ENCODE data around the gene SLIT3.

SLIT3 gene

DNA sequence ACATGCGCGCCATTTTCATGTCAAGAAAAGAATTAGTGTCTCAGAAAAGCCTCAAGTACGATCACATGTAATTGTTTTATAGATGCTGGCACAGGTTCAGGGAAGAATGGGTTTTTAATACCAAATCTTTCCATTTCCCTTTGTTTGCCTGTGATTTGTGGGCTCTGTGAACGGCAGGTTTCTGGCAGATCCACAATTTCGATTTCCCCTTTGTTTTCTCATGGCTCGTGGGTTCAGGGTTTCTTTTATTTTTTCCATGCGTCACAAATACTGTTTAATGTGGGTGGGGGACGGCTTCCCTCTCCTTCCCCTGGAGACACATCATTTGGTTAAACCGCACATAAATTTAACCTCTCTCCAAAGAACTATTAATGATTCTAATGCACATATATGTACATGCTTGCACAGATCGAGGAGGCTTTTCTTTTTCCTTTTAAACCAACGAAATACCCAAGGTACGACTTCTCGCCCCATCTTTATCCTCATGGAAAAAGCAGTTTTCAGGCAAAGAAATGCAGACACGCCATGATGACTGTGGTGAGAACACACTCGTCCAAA is 195.9 kb downstream of the SLIT3 start:
- H3K79me2 ChIP-seq (ENCODE audit: insufficient read depth, low read length), result no peaks in the 10 kb centered on the region
- no peak overlapping the region for H3K4me3 ChIP-seq (ENCODE audit: insufficient read depth, low read length, poor library complexity, severe bottlenecking)
- H3K4me2 ChIP-seq (ENCODE audit: low read depth, low read length, poor library complexity, severe bottlenecking), result no peak overlapping the region
- H3F3A ChIP-seq (ENCODE audit: insufficient read depth), result no peaks in the 10 kb centered on the region
- H4K20me1 ChIP-seq (ENCODE audit: low read depth, low read length), result no peaks in the 10 kb centered on the region
- TF ChIP-seq CTCF (IDR thresholded peaks at IDR 0.05; ENCODE audit: insufficient read depth, low read length, poor library complexity, severe bottlenecking) (no peak), EZH2phosphoT487 (conservative IDR thresholded peaks at IDR 0.05; ENCODE audit: low read length) (no peak)
- no peak overlapping the region for H2AFZ ChIP-seq (ENCODE audit: low read depth, low read length, severe bottlenecking)
- no peaks in the 10 kb centered on the region for H3K36me3 ChIP-seq (ENCODE audit: low read length)
- no peak overlapping the region for H3K27ac ChIP-seq (ENCODE audit: low read depth, low read length)
- H3K9me3 ChIP-seq (ENCODE audit: insufficient read depth, low read length), result no peaks in the 10 kb centered on the region
- no peak overlapping the region for H3K9ac ChIP-seq (ENCODE audit: low read length)
- no peaks in the 10 kb centered on the region for H3K27me3 ChIP-seq (ENCODE audit: low read length)
- H3K9me2 ChIP-seq (replicated peaks; ENCODE audit: insufficient read depth, low read length), result no peaks in the 10 kb centered on the region; the same call in 1 of the 2 replicates

DNA sequence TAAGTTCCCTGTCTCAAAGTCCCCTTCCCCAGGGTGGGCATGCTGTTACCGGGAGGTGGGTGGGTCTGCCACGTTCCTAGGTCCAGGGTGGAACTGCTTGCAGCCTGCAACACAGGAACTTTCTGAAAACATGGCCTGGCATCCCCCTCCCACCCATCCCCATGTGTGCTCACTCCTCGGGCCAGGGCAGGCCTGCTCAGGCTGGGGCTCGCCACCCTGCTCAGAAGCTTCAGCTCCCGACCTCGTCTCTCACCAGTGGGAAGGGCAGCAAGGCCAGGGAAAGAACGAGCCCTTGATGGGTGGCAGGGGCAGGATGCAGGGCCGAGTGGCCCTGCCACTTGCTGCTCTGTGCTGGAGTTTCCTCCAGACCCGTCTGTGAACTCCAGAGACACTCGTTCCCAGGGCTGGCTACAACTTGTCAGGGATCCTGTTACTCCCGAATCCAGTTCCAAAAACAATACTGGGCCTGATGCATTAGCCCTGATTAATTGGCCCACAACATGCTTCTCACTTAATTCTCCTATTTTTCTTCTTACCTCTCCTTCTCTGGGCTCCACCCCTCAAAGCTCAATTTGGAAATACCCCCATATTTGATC is 197.3 kb downstream of the SLIT3 start:
- Histone ChIP-seq H3K27me3 (ENCODE audit: low read length) (no peaks in the 10 kb centered on the region), H3F3A (ENCODE audit: insufficient read depth) (no peaks in the 10 kb centered on the region), H3K79me2 (ENCODE audit: insufficient read depth, low read length) (no peaks in the 10 kb centered on the region), H3K27ac (ENCODE audit: low read depth, low read length) (no peak overlapping the region), H3K9ac (ENCODE audit: low read length) (no peak overlapping the region), H4K20me1 (ENCODE audit: low read depth, low read length) (no peaks in the 10 kb centered on the region), H3K4me2 (ENCODE audit: low read depth, low read length, poor library complexity, severe bottlenecking) (no peak overlapping the region), H2AFZ (ENCODE audit: low read depth, low read length, severe bottlenecking) (no peak overlapping the region), H3K4me3 (ENCODE audit: insufficient read depth, low read length, poor library complexity, severe bottlenecking) (no peak overlapping the region), H3K9me3 (ENCODE audit: insufficient read depth, low read length) (no peaks in the 10 kb centered on the region), H3K9me2 (replicated peaks; ENCODE audit: insufficient read depth, low read length) (no peaks in the 10 kb centered on the region; the same call in 1 of the 2 replicates), H3K36me3 (ENCODE audit: low read length) (no peaks in the 10 kb centered on the region)
- TF ChIP-seq CTCF (IDR thresholded peaks at IDR 0.05; ENCODE audit: insufficient read depth, low read length, poor library complexity, severe bottlenecking) (no peak), EZH2phosphoT487 (conservative IDR thresholded peaks at IDR 0.05; ENCODE audit: low read length) (no peak)

DNA sequence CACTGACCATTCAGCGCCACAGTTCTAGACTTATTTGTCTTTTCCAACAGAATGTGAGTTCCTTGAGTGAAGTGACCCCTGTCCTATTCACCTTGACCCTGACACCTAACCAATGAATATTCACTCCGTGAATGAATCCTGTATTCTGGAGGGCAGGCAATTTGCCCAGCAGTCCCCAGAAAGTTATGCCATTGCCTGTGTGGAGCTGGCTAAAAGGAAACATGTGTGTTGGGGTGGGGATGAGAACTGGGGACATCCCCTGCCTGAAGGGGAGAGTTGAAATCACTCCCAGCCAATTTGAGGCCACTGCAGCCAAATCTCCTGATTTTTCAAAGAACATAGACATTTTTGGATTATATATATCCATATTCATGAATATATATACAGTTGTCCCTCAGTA is 199.0 kb downstream of the SLIT3 start:
- no peak overlapping the region for H3K4me3 ChIP-seq (ENCODE audit: insufficient read depth, low read length, poor library complexity, severe bottlenecking)
- H3K4me2 ChIP-seq (ENCODE audit: low read depth, low read length, poor library complexity, severe bottlenecking), result no peak overlapping the region
- H3K36me3 ChIP-seq (ENCODE audit: low read length), result no peaks in the 10 kb centered on the region
- H3K27me3 ChIP-seq (ENCODE audit: low read length), result no peaks in the 10 kb centered on the region
- no peak overlapping the region for H3K27ac ChIP-seq (ENCODE audit: low read depth, low read length)
- H3K9me3 ChIP-seq (ENCODE audit: insufficient read depth, low read length), result no peaks in the 10 kb centered on the region
- no peaks in the 10 kb centered on the region for H3F3A ChIP-seq (ENCODE audit: insufficient read depth)
- no peaks in the 10 kb centered on the region for H4K20me1 ChIP-seq (ENCODE audit: low read depth, low read length)
- no peak for TF ChIP-seq CTCF (IDR thresholded peaks at IDR 0.05; ENCODE audit: insufficient read depth, low read length, poor library complexity, severe bottlenecking)
- TF ChIP-seq EZH2phosphoT487 (conservative IDR thresholded peaks at IDR 0.05; ENCODE audit: low read length), result no peak
- no peaks in the 10 kb centered on the region; the same call in 1 of the 2 replicates for H3K9me2 ChIP-seq (replicated peaks; ENCODE audit: insufficient read depth, low read length)
- H2AFZ ChIP-seq (ENCODE audit: low read depth, low read length, severe bottlenecking), result no peak overlapping the region
- H3K79me2 ChIP-seq (ENCODE audit: insufficient read depth, low read length), result no peaks in the 10 kb centered on the region
- no peak overlapping the region for H3K9ac ChIP-seq (ENCODE audit: low read length)

Data from SU-DHL-6 (cell line).